Activated naive CD8-positive, alpha-beta T cell treated with anti-CD3 and anti-CD28 coated beads, Interleukin-2, amount 10 ng/mL, durations not matched to agents 7 days and 5 days (primary cell): Measurements from ENCODE around the gene UBE2V1. TPM values are rescaled to one million over a fixed set of nuclear protein-coding genes. Genes with fewer than 3 reads are reported as not detected.

Experiments used
- ATAC-seq: fragments of 150-1000 bp; cut with Tn5 transposase; one replicate; pipeline ENCODE4 v1.10.0; 2021; ENCODE audit warnings: low read depth, moderate library complexity
- POLR2A ChIA-PET: fragments of 350-600 bp; sonication (Branson Sonifier 250); formaldehyde crosslinking; loops from one replicate; lab custom pipeline; 2021; ENCODE audit warnings: antibody characterized with exemption; lab: Charles Lee
- DNase-seq: peaks from one replicate; pipeline ENCODE4 v3.0.0; 2021
- H3K27ac Mint-ChIP-seq: one replicate; pipeline ENCODE4 v1.8.0; 2022; ENCODE audit warnings: mild to moderate bottlenecking, mixed read lengths
- H3K27me3 Mint-ChIP-seq: one replicate; pipeline ENCODE4 v1.8.0; 2022; ENCODE audit warnings: mild to moderate bottlenecking, moderate library complexity, mixed read lengths
- H3K36me3 Mint-ChIP-seq: one replicate; pipeline ENCODE4 v1.8.0; 2021; ENCODE audit warnings: mild to moderate bottlenecking, mixed read lengths
- H3K4me1 Mint-ChIP-seq: one replicate; pipeline ENCODE4 v1.8.0; 2021; ENCODE audit warnings: mixed read lengths
- H3K4me3 Mint-ChIP-seq: one replicate; pipeline ENCODE4 v1.8.0; 2022; ENCODE audit warnings: mild to moderate bottlenecking, moderate library complexity, mixed read lengths
- H3K9me3 Mint-ChIP-seq: one replicate; pipeline ENCODE4 v1.8.0; 2021; ENCODE audit warnings: mixed read lengths
- total RNA-seq, 2 experiments: library from RNA; stranded (reverse); gene quantifications; one replicate each; pipeline ENCODE4 v1.2.3, GENCODE V29; 2021

The UBE2V1 gene
- total RNA-seq, 2 experiments from 2014 or later = 124 to 140 TPM

GRCh38 chr20:50118203-50118602, 5.3 kb upstream of the UBE2V1 start:
- Mint-ChIP-seq H3K27ac (no peak overlapping the region), H3K4me1 (peaks cover 25% of the 10 kb centered on the region), H3K27me3 (no peaks in the 10 kb centered on the region), H3K36me3 (peaks cover 3% of the 10 kb centered on the region), H3K9me3 (no peaks in the 10 kb centered on the region), H3K4me3 (no peak overlapping the region)
- ATAC-seq = no peak
- POLR2A ChIA-PET = interaction anchor here (1.0 kb wide), 1 partner anchor 34 kb away, joined by 3 read pairs; no protein-coding TSS in a partner anchor
- DNase-seq = no peak

GRCh38 chr20:50116368-50116999, 3.5 kb upstream of the UBE2V1 start:
- H3K27me3 Mint-ChIP-seq = no peaks in the 10 kb centered on the region
- H3K4me3 Mint-ChIP-seq = peak overlapping the region; percentile 94
- DNase-seq (no peak), ATAC-seq (no peak)
- POLR2A ChIA-PET = interaction anchor here (0.6 to 2.0 kb wide), 4 partner anchors 10 to 927 kb away, joined by 3 to 22 read pairs (median 10); partner anchors contain the start of gene PEDS1
- no peaks in the 10 kb centered on the region for H3K9me3 Mint-ChIP-seq
- peaks cover 8% of the 10 kb centered on the region for H3K36me3 Mint-ChIP-seq
- H3K4me1 Mint-ChIP-seq = peaks cover 35% of the 10 kb centered on the region
- peak overlapping the region; percentile 94 for H3K27ac Mint-ChIP-seq

- Mint-ChIP-seq H3K9me3 (no peaks in the 10 kb centered on the region), H3K4me3 (peak overlapping the region; percentile 94), H3K36me3 (peaks cover 8% of the 10 kb centered on the region), H3K27me3 (no peaks in the 10 kb centered on the region), H3K27ac (peak overlapping the region; percentile 94), H3K4me1 (peaks cover 42% of the 10 kb centered on the region)
- ATAC-seq (peak; percentile 67), DNase-seq (peak; percentile 84)
- POLR2A ChIA-PET = interaction anchor here (0.6 to 2.0 kb wide), 6 partner anchors 10 to 927 kb away, joined by 3 to 22 read pairs (median 4); partner anchors contain the start of gene PEDS1
These were observed 2.8 kb upstream of the UBE2V1 start for GRCh38 chr20:50115591-50116367.

GRCh38 chr20:50115041-50115512, 2.1 kb upstream of the UBE2V1 start:
- POLR2A ChIA-PET = interaction anchor here (0.6 to 5.9 kb wide), 7 partner anchors 33 to 579 kb away, joined by 3 to 42 read pairs (median 4); partner anchors contain the start of gene PEDS1
- Mint-ChIP-seq H3K4me1 (peaks cover 49% of the 10 kb centered on the region), H3K9me3 (no peaks in the 10 kb centered on the region), H3K27me3 (no peaks in the 10 kb centered on the region), H3K36me3 (peaks cover 8% of the 10 kb centered on the region), H3K27ac (peak overlapping the region; percentile 94), H3K4me3 (peak overlapping the region; percentile 94)
- no peak for ATAC-seq
- DNase-seq = no peak

- POLR2A ChIA-PET = interaction anchor here (0.8 to 5.9 kb wide), 6 partner anchors 8 to 370 kb away, joined by 3 to 42 read pairs (median 4); partner anchors contain the start of gene PEDS1
- DNase-seq (no peak), ATAC-seq (no peak)
- no peaks in the 10 kb centered on the region for H3K27me3 Mint-ChIP-seq
- H3K9me3 Mint-ChIP-seq = no peaks in the 10 kb centered on the region
- H3K36me3 Mint-ChIP-seq = peaks cover 13% of the 10 kb centered on the region
- peak overlapping the region; percentile 95 for H3K27ac Mint-ChIP-seq
- H3K4me1 Mint-ChIP-seq = peaks cover 61% of the 10 kb centered on the region
- H3K4me3 Mint-ChIP-seq = peak overlapping the region; percentile 96
These were observed 672 bp upstream of the UBE2V1 start for GRCh38 chr20:50113420-50114224.

GRCh38 chr20:50111829-50112495, 988 bp downstream of the UBE2V1 start:
- Mint-ChIP-seq H3K4me3 (peak overlapping the region; percentile 96), H3K4me1 (peaks cover 75% of the 10 kb centered on the region), H3K36me3 (peaks cover 24% of the 10 kb centered on the region), H3K27ac (peak overlapping the region; percentile 96), H3K27me3 (no peaks in the 10 kb centered on the region), H3K9me3 (no peaks in the 10 kb centered on the region)
- DNase-seq (no peak), ATAC-seq (no peak)
- POLR2A ChIA-PET = interaction anchor here (0.6 to 5.9 kb wide), 4 partner anchors 36 to 922 kb away, joined by 3 to 42 read pairs (median 9); partner anchors contain the start of gene PEDS1

GRCh38 chr20:50111120-50111828, 1.7 kb downstream of the UBE2V1 start:
- no peak for ATAC-seq
- POLR2A ChIA-PET = interaction anchor here (5.9 kb wide), 1 partner anchor 42 kb away, joined by 42 read pairs; the partner anchor contains the start of gene PEDS1
- Mint-ChIP-seq H3K36me3 (peaks cover 24% of the 10 kb centered on the region), H3K9me3 (no peaks in the 10 kb centered on the region), H3K4me1 (peaks cover 72% of the 10 kb centered on the region), H3K27ac (peak overlapping the region; percentile 96), H3K4me3 (peak overlapping the region; percentile 96), H3K27me3 (no peaks in the 10 kb centered on the region)
- DNase-seq = no peak

- H3K4me3 Mint-ChIP-seq = peak overlapping the region; percentile 96
- peak overlapping the region; percentile 72 for H3K27ac Mint-ChIP-seq
- H3K36me3 Mint-ChIP-seq = peaks cover 24% of the 10 kb centered on the region
- POLR2A ChIA-PET = interaction anchor here (0.6 to 5.9 kb wide), 5 partner anchors 12 to 43 kb away, joined by 3 to 42 read pairs (median 5); partner anchors contain the start of gene PEDS1
- no peaks in the 10 kb centered on the region for H3K9me3 Mint-ChIP-seq
- DNase-seq (no peak), ATAC-seq (peak; percentile 64)
- no peaks in the 10 kb centered on the region for H3K27me3 Mint-ChIP-seq
- peaks cover 67% of the 10 kb centered on the region for H3K4me1 Mint-ChIP-seq
These were observed 2.6 kb downstream of the UBE2V1 start for GRCh38 chr20:50110141-50111047.

- Mint-ChIP-seq H3K27me3 (no peaks in the 10 kb centered on the region), H3K4me1 (peaks cover 56% of the 10 kb centered on the region), H3K27ac (no peak overlapping the region), H3K36me3 (peaks cover 24% of the 10 kb centered on the region), H3K9me3 (no peaks in the 10 kb centered on the region), H3K4me3 (no peak overlapping the region)
- POLR2A ChIA-PET = interaction anchor here (5.9 kb wide), 1 partner anchor 45 kb away, joined by 42 read pairs; the partner anchor contains the start of gene PEDS1
- DNase-seq = no peak
- ATAC-seq = no peak
These were observed 4.3 kb downstream of the UBE2V1 start for GRCh38 chr20:50108556-50109235.

- peaks cover 26% of the 10 kb centered on the region for H3K36me3 Mint-ChIP-seq
- ATAC-seq (no peak), DNase-seq (no peak)
- no peak overlapping the region for H3K4me3 Mint-ChIP-seq
- peak overlapping the region; percentile 3 for H3K27ac Mint-ChIP-seq
- no peaks in the 10 kb centered on the region for H3K9me3 Mint-ChIP-seq
- H3K27me3 Mint-ChIP-seq = no peaks in the 10 kb centered on the region
- POLR2A ChIA-PET = no interaction called here
- H3K4me1 Mint-ChIP-seq = peaks cover 56% of the 10 kb centered on the region
These were observed 5.1 kb downstream of the UBE2V1 start for GRCh38 chr20:50107796-50108331.
